H9 (cell line): Measurements from ENCODE around the gene JADE2. TPM values are rescaled to one million over a fixed set of nuclear protein-coding genes. Genes with fewer than 3 reads are reported as not detected.

ENCODE experiments used
- DNase-seq: peaks from one replicate; pipeline ENCODE4 v3.0.0-alpha.2; 2017
- H2AFZ ChIP-seq: one replicate; pipeline ENCODE4 v1.6.1; 2013; ENCODE audit warnings: mild to moderate bottlenecking, low read length, control low read depth, moderate library complexity
- H2AK5ac ChIP-seq: 2 replicates; pipeline ENCODE4 v1.6.1; 2013; ENCODE audit warnings: low read length, control low read depth, mixed read lengths; ENCODE audit not compliant: insufficient read length
- H2BK120ac ChIP-seq: one replicate; pipeline ENCODE4 v1.6.1; 2013; ENCODE audit warnings: low read depth, mild to moderate bottlenecking, low read length, control low read depth, inconsistent platforms; ENCODE audit not compliant: poor library complexity, severe bottlenecking
- H2BK12ac ChIP-seq: 2 replicates; pipeline ENCODE4 v1.6.1; 2013; ENCODE audit warnings: low read length, control low read depth, mixed read lengths, low read depth; ENCODE audit not compliant: insufficient read length
- H2BK15ac ChIP-seq: 2 replicates; pipeline ENCODE4 v1.6.1; 2013; ENCODE audit warnings: low read depth, low read length, control low read depth
- H2BK20ac ChIP-seq: one replicate; pipeline ENCODE4 v1.6.1; 2013; ENCODE audit warnings: low read depth, mild to moderate bottlenecking, low read length, control low read depth, inconsistent platforms; ENCODE audit not compliant: poor library complexity, severe bottlenecking
- H2BK5ac ChIP-seq: 2 replicates; pipeline ENCODE4 v1.6.1; 2013; ENCODE audit warnings: low read length, control low read depth, mixed read lengths; ENCODE audit not compliant: insufficient read length
- H3K14ac ChIP-seq: 2 replicates; pipeline ENCODE4 v1.6.1; 2013; ENCODE audit warnings: low read length, control low read depth; ENCODE audit not compliant: insufficient read depth
- H3K18ac ChIP-seq: 2 replicates; pipeline ENCODE4 v1.6.1; 2013; ENCODE audit warnings: low read depth, mild to moderate bottlenecking, mixed read lengths, low read length, control low read depth; ENCODE audit not compliant: insufficient read length
- H3K23ac ChIP-seq: 2 replicates; pipeline ENCODE4 v1.6.1; 2013; ENCODE audit warnings: low read length, control low read depth, mixed read lengths, low read depth; ENCODE audit not compliant: insufficient read length
- H3K23me2 ChIP-seq: 2 replicates; pipeline ENCODE4 v1.6.1; 2013; ENCODE audit warnings: low read depth, mild to moderate bottlenecking, mixed read lengths, low read length, control low read depth; ENCODE audit not compliant: insufficient read length, poor library complexity, severe bottlenecking
- H3K27ac ChIP-seq: 2 replicates; pipeline ENCODE4 v1.5.1; 2013; ENCODE audit warnings: low read length, control low read depth, mixed read lengths, low read depth; ENCODE audit not compliant: insufficient read length
- H3K27me3 ChIP-seq: 2 replicates; pipeline ENCODE4 v1.6.1; 2013; ENCODE audit warnings: low read length, control low read depth, inconsistent platforms; ENCODE audit not compliant: insufficient read depth
- H3K4ac ChIP-seq: 2 replicates; pipeline ENCODE4 v1.6.1; 2013; ENCODE audit warnings: low read depth, mild to moderate bottlenecking, control low read depth, inconsistent platforms, low read length, moderate library complexity
- H3K4me1 ChIP-seq: 2 replicates; pipeline ENCODE4 v1.6.1; 2013; ENCODE audit warnings: low read length, control low read depth, inconsistent platforms; ENCODE audit not compliant: insufficient read depth
- H3K4me2 ChIP-seq: 2 replicates; pipeline ENCODE4 v1.6.1; 2013; ENCODE audit warnings: low read length, control low read depth, mixed read lengths; ENCODE audit not compliant: insufficient read length, insufficient read depth
- H3K56ac ChIP-seq: 2 replicates; pipeline ENCODE4 v1.6.1; 2013; ENCODE audit warnings: low read depth, mild to moderate bottlenecking, mixed read lengths, low read length, control low read depth; ENCODE audit not compliant: insufficient read length
- H3K79me1 ChIP-seq: 2 replicates; pipeline ENCODE4 v1.6.1; 2013; ENCODE audit warnings: low read depth, mild to moderate bottlenecking, moderate library complexity, low read length, control low read depth, inconsistent platforms; ENCODE audit not compliant: insufficient read depth, poor library complexity, severe bottlenecking
- H3K79me2 ChIP-seq: 2 replicates; pipeline ENCODE4 v1.6.1; 2013; ENCODE audit warnings: low read length, control low read depth, inconsistent platforms; ENCODE audit not compliant: insufficient read depth
- H3K9ac ChIP-seq: 2 replicates; pipeline ENCODE4 v1.6.1; 2013; ENCODE audit warnings: low read length, control low read depth, mixed read lengths; ENCODE audit not compliant: insufficient read length; ENCODE audit errors: extremely low read depth
- H3K9me3 ChIP-seq: one replicate; pipeline ENCODE4 v1.6.1; 2013; ENCODE audit warnings: low read depth, low read length, inconsistent platforms; ENCODE audit not compliant: control insufficient read depth
- H3T11ph ChIP-seq: one replicate; pipeline ENCODE4 v1.6.1; 2013; ENCODE audit warnings: mild to moderate bottlenecking, low read length, control low read depth, inconsistent platforms
- H4K20me1 ChIP-seq: one replicate; pipeline ENCODE4 v1.6.1; 2013; ENCODE audit not compliant: control insufficient read depth, insufficient read length, insufficient read depth
- H4K5ac ChIP-seq: 2 replicates; pipeline ENCODE4 v1.6.1; 2013; ENCODE audit warnings: low read depth, mild to moderate bottlenecking, mixed read lengths, low read length, control low read depth; ENCODE audit not compliant: insufficient read length
- H4K8ac ChIP-seq: replicated peaks from 2 replicates; pipeline ENCODE4 v1.6.1; 2013; ENCODE audit warnings: low read length, control low read depth, mixed read lengths, low read depth; ENCODE audit not compliant: insufficient read length
- H4K91ac ChIP-seq: 2 replicates; pipeline ENCODE4 v1.6.1; 2013; ENCODE audit warnings: low read depth, mild to moderate bottlenecking, moderate library complexity, mixed read lengths, low read length, control low read depth; ENCODE audit not compliant: insufficient read length
- H3K27ac Mint-ChIP-seq, 3 experiments: 2 replicates in 2 of 3; 3 replicates in 1 of 3; pipeline ENCODE4 v1.8.0; 2020 to 2021; ENCODE audit warnings: mixed read lengths in 3 of 3, mild to moderate bottlenecking in 1 of 3, moderate library complexity in 1 of 3
- H3K27me3 Mint-ChIP-seq: 2 replicates; pipeline ENCODE4 v1.8.0; 2021; ENCODE audit warnings: low read depth, mild to moderate bottlenecking, moderate library complexity, mixed read lengths
- H3K36me3 Mint-ChIP-seq, 3 experiments: 2 replicates in 2 of 3; 3 replicates in 1 of 3; pipeline ENCODE4 v1.8.0; 2020 to 2021; ENCODE audit warnings: low read depth in 3 of 3, mixed read lengths in 3 of 3; ENCODE audit not compliant: insufficient read depth in 1 of 3
- H3K4me1 Mint-ChIP-seq, 2 experiments: 2 replicates each; pipeline ENCODE4 v1.8.0; 2020; ENCODE audit warnings: mixed read lengths in 2 of 2
- H3K4me3 Mint-ChIP-seq, 2 experiments: 2 replicates in 1 of 2; 3 replicates in 1 of 2; pipeline ENCODE4 v1.8.0; 2020 to 2021; ENCODE audit warnings: mild to moderate bottlenecking in 2 of 2, mixed read lengths in 2 of 2, moderate library complexity in 1 of 2
- H3K9me3 Mint-ChIP-seq, 2 experiments: 2 replicates in 1 of 2; 3 replicates in 1 of 2; pipeline ENCODE4 v1.8.0; 2020; ENCODE audit warnings: mild to moderate bottlenecking in 2 of 2, mixed read lengths in 2 of 2, moderate library complexity in 1 of 2
- WGBS: extraction: QIAGEN DNeasy Blood & Tissue Kit; methylation state at CpG from one replicate; pipeline ENCODE4 v1.1.7; 2013; ENCODE audit warnings: missing lambda C conversion rate, low lambda C conversion rate, mixed read lengths; ENCODE audit not compliant: insufficient read length; ENCODE audit errors: extremely low coverage; 5-methylcytosine and 5-hydroxymethylcytosine counted together
- total RNA-seq: library from RNA; stranded (reverse); gene quantifications from 2 replicates; pipeline ENCODE4 v1.2.1, GENCODE V29; 2021
- TF ChIP-seq, protein P1 (sequence below): fragments of 200-600 bp; sonication (generic); conservative IDR thresholded peaks from 3 replicates; pipeline ENCODE4 v1.8.0; 2021; ENCODE audit warnings: antibody characterized with exemption, mild to moderate bottlenecking

The JADE2 gene
- total RNA-seq, 1 experiment from 2014 or later = 99.7 TPM

GRCh38 chr5:134581241-134581981, 55.9 kb downstream of the JADE2 start:
- DNase-seq = no peak
- no peak overlapping the region for H2BK120ac ChIP-seq
- no peak overlapping the region for H2BK20ac ChIP-seq
- Mint-ChIP-seq H3K27me3 (no peaks in the 10 kb centered on the region), H3K9me3 (no peaks in the 10 kb centered on the region), H3K4me3 (no peak overlapping the region), H3K27ac (no peak overlapping the region), H3K4me1 (peaks cover 0 to 9% of the 10 kb centered on the region in 2 experiments; a peak in 2 of 4 replicates), H3K36me3 (peaks cover 13 to 44% (median 26%) of the 10 kb centered on the region in 3 experiments; a peak in 6 of 7 replicates)
- no peaks in the 10 kb centered on the region for H3K4me1 ChIP-seq
- no peak overlapping the region for H2AK5ac ChIP-seq
- no peak overlapping the region for H3K14ac ChIP-seq
- H2BK12ac ChIP-seq = no peak overlapping the region
- no peaks in the 10 kb centered on the region for H3K9me3 ChIP-seq
- H3K4ac ChIP-seq = no peak overlapping the region
- H3K27ac ChIP-seq = no peak overlapping the region
- no peak overlapping the region for H4K91ac ChIP-seq
- H4K20me1 ChIP-seq = no peaks in the 10 kb centered on the region
- H3K18ac ChIP-seq = no peak overlapping the region
- no peaks in the 10 kb centered on the region for H3K27me3 ChIP-seq
- no peak overlapping the region for H3K56ac ChIP-seq
- H3K79me1 ChIP-seq = no peaks in the 10 kb centered on the region
- no peak overlapping the region for H4K8ac ChIP-seq
- H2AFZ ChIP-seq = no peak overlapping the region
- H4K5ac ChIP-seq = no peak overlapping the region
- no peaks in the 10 kb centered on the region for H3K23me2 ChIP-seq
- TF ChIP-seq, protein P1, sequence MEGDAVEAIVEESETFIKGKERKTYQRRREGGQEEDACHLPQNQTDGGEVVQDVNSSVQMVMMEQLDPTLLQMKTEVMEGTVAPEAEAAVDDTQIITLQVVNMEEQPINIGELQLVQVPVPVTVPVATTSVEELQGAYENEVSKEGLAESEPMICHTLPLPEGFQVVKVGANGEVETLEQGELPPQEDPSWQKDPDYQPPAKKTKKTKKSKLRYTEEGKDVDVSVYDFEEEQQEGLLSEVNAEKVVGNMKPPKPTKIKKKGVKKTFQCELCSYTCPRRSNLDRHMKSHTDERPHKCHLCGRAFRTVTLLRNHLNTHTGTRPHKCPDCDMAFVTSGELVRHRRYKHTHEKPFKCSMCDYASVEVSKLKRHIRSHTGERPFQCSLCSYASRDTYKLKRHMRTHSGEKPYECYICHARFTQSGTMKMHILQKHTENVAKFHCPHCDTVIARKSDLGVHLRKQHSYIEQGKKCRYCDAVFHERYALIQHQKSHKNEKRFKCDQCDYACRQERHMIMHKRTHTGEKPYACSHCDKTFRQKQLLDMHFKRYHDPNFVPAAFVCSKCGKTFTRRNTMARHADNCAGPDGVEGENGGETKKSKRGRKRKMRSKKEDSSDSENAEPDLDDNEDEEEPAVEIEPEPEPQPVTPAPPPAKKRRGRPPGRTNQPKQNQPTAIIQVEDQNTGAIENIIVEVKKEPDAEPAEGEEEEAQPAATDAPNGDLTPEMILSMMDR = no peak
- no peak overlapping the region for H3T11ph ChIP-seq
- no peak overlapping the region for H2BK15ac ChIP-seq
- no peaks in the 10 kb centered on the region for H3K79me2 ChIP-seq
- H2BK5ac ChIP-seq = no peak overlapping the region
- H3K9ac ChIP-seq = no peak overlapping the region
- no peak overlapping the region for H3K23ac ChIP-seq
- no peak overlapping the region for H3K4me2 ChIP-seq
- WGBS = no CpG with 5 or more reads among the region's 8 CpGs
